HT-29 (cell line): ENCODE results near the gene NEUROG2. TPM values are rescaled to one million over a fixed set of nuclear protein-coding genes. Genes with fewer than 3 reads are reported as not detected.

Experiments used
- DNase-seq: peaks from one replicate; pipeline ENCODE4 v3.0.0-alpha.2; 2015; ENCODE audit warnings: low spot score
- total RNA-seq: library from RNA; depleted of rRNA; stranded (reverse); fragments of >200 nt; shearing (Covaris generic); gene quantifications from 2 replicates; pipeline ENCODE4 v1.2.3, GENCODE V29; 2014

Gene NEUROG2
- total RNA-seq, 1 experiment from 2014 or later, result not detected

DNA sequence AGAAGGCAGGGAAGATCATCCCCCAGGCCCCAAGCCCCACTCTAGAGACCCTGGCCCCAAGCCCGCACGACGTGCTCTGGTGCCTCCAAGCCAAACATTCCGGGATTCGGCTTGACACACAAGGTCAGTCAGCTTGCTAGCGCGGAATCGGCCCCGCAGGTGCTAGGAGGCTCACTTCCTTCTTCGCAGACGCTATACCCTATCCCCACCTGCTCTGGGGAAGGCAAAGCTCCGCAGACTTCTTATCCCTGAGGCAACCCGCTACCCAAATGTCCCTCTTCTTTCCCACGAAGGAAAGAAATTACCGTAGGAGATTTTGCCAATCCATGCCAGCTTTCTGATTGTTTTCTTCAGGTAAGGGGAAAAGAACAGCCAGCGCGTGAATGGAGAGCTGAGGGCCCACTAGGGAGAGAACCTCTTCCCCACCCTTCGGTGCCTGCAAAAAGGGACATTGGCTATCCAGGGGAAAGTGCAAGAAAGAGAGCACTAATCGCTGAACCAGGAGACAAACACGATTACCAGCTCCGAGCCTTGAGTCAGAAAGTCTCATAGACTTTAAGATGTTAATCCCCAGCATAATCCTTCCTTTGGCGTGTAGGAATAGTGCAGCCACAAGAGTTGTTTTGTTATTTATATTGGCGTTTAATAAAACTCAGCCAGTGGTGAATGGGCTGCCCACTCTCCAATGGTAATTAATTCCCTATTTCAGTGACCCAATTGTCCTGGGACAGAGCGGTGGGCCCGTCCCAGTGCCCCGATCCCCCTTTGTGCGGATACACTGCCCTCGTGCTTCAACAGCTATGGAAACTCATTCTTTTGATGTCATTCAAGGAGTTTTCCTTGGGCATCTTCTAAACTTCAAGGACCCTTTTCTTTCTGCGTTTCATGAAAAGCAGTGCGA is 5.4 kb upstream of the NEUROG2 start:
- no peak for DNase-seq

DNA sequence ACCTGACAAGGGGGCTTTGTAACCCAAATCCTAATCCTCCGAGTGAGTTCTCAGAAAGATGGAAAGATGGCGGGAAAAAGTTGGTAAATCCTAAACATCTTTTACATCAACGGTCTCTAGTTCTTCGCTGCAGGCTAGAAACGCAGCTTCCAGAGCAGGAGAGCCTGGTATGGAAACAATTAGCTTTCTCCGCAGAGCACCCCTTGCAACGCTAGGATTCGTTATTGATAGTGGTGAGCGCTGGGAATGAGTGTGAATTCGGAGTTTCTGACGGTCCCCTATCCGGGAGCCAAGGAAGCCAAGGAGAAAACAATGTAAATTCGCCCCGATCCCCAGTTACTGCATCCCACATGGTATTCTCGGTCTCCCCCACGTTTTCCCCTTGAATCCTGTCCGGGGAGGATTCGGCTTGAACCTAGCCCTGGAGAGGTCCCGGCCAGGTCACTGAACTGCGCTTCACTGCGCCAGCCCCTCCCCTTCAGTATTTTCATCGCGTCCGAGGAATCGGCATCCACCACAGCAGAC is 4.7 kb upstream of the NEUROG2 start:
- no peak for DNase-seq

DNA sequence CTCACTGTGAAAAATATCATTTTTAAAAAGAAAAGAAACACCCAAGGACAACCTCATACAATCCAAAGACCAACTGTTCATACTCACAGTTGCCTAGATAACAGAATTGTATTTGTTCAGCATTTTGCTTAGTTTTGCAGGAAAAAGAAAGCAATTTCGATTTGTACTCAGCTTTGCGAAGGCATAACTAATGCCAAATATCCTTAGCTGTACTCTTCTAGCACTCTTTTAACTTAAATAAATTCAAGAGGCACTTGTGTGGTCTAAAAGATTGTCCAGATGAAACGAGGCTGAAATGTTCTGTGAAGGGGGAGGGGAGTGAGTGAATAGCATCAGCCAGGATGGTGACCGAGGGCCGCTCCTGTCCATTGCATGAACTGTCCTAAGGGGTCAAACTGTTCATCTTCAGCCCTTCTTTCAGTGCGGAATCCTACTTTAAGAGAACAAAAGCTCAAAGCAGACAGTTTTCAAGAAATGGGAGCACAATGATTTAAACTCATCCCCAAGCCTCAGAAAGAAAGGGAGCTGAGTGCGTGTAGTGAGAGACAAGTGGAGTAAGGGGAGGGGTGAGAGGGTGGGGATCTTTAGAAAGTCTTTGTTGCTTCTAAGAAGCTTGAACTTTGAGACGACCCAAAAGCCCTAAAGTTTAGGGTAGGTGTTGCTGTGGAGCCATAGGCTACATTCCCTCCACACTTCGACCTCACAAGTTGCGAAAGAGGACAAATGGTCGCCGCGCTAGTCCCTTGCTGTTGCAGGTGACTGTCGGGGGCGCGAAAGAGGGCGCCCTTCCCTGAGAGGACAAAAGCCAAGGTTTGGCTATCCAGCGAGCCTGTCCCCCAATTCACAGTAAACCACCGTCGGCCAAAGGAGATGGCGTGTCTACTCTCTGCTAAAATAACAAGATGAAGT is 4.0 kb upstream of the NEUROG2 start:
- no peak for DNase-seq

DNA sequence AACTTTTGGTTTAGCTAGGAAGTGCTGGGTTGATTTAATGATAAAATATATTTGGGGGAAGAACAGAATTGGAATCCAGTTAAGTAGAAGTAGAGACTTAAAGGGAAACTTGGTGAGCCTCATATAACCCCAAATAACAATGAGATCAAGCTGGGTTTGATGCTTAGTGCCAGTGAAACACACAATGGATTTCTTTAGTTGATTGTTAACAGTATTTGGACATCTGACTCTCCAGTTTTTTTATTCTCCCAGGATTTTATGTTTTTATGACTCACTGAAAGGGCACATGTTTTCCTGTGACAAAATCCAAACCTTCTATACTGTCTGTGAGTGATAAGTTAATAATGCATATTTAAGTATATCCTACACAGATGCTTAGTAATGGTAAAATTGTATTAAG is 2.7 kb upstream of the NEUROG2 start:
- DNase-seq, result no peak

DNA sequence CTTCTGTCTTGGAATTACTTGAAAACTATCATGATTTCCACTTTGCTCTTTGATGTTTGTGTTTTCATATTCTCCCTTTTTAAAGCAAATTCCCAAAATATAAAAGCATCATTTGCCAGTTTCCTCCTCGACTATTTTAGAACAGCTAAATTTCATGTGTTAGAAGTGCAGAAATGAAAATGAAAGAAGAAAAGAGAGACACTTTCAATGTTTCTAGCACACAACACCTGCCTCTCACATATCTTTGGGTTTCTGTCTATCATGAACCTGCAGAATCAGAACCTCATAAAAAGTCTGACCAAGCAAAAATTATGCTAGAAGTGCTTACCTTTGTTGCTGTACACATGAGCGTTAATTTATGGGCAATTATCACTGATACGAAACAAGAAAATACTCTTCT is 1.9 kb upstream of the NEUROG2 start:
- no peak for DNase-seq

DNA sequence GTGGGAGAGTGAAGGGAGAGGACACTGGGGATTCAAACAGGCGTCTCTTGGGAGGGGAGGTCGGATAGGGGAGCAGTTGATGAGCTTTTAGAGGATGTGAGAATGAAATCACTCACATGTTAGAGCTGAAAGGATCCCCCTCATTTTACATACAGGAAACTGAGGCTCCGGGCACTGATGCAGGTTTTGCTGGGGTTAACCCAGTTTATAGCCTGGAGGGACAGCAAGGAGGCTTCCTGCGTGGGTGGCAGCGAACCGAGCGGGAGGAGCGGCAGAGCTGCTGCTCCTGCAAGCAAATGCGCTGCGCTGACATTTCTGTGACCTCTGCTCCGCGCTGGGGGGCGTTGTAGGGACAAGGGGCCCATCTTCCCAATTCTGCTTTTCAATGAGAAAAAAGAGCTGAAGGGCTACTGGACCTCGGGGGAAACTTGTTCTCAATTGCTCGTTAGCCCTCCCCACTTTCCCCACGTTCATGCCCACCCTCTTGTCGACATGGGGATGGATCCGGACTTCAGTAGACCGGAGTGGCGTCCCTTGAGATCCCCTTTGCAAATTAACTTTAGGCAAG is 1.2 kb upstream of the NEUROG2 start:
- DNase-seq, result no peak

DNA sequence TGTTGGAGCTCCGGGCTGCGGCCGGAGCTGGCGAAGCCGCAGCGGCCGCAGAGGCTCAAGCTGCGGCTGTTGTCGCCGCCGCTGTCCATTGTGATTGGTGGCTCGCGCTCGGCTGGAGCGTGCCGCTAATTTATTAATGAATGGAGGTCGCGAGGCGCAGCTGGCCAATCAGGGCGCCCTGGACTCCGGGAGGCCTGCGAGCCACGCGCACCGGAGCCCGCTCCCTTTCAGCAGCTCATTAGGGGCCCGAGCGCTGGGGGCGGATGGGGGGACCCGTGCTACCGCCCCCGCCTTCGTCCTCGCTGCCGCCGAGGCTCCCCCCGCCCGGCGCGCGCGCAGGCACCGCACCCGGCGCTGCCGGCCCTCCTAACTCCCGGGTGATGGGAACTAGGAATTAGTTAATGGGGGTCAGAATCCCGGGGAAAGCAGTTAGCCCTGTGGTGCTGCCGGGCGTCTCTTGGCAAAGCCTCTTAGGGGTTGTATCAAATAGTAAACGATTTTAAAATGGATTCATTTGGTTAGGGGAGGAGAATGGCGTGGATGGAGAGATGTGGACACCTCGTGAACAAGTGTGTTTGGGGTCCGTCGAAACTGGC is 589 bp upstream of the NEUROG2 start:
- no peak for DNase-seq

DNA sequence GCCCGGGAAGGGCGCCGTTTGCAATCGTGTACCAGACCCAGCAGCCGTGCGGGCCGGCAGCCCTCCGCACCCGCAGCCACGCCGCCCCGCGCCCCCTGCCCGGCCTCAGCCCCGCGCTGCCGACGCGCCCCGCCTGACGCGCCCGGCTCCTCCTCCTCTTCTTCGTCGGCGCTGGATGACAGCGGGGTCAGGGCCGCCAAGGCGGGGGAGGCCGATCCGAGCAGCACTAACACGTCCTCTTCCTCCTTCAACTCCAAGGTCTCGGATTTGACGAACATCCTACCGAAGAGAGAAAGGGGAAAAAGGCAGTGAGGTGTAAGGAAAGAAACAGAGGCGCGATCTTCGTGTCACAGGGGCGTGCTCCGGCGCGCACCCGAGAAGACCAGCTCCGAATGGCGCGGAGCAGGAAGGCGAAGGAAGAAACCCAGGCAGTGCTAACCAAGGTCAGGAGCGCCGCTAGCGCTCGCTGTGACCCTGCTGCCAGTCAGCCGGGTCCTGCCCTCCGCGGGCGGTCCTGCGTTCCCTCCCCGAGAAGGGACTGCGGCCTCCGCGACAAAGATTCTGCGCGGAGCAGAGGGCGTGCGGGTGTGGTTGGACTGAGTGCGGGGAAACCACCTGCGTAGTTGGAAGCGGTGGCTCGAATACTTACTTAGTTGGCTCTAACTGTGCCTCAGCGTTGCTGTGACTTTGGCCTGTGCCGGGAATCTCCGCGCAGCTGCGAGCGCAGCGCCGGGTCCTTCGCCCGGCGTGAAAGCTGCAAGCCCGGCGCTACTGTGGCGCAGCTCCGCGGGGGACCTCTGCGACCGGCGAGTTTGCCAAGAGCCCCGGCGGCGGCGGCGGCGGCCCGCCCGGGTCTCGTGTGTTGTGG is 548 bp downstream of the NEUROG2 start:
- no peak for DNase-seq

DNA sequence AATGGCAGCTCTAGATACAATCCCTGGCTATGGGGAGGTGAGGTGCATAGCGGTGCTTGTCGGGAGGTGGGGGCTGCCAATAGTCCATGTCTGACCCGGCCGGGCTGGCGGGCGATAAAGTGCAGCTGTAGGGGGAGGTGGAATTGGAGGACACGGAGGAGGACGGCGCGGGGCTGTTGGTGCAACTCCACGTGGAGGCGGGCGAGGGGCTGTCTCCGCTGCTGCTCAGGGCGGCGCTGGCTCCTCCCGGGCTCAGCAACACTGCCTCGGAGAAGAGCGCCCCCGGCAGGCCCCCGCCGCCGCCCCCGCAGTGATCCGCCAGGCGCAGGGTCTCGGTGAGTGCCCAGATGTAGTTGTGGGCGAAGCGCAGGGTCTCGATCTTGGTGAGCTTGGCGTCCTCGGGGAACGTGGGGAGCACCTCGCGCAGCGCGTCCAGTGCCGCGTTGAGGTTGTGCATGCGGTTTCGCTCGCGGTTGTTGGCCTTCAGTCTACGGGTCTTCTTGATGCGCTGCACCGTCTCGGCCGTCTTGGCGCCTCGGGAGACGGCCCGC is 1.3 kb downstream of the NEUROG2 start:
- no peak for DNase-seq

DNA sequence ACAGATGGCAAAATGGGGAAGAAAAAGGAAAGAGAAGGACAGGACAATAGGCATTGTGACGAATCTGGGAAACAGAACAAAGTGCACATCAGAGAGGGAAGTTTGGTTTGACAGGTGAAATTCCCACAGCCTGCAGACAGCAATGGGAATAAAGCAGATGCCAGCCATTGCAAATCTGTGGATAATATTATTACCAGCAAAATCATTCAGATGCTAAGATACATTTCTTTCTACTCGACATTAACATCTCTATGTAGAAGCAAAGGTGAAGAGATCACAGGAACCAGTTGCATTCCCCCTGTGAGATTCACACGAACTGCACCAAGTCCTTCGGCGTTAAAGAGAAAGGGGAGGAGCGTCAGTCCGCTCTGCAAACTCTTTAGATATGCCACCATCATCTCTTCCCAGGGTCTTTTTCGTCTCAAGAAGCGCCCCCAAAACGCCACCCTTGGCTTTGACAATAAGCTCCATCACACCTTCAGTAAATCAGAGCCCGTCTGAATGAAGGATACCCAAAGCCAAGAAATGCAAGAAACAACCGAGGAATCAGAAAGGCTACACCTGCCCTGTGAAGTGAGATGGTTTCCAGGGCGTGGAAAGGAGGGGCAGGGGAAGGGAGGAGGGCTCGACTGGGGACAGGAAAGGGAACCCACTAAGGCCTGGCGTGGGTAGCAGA is 1.9 kb downstream of the NEUROG2 start:
- DNase-seq, result no peak

DNA sequence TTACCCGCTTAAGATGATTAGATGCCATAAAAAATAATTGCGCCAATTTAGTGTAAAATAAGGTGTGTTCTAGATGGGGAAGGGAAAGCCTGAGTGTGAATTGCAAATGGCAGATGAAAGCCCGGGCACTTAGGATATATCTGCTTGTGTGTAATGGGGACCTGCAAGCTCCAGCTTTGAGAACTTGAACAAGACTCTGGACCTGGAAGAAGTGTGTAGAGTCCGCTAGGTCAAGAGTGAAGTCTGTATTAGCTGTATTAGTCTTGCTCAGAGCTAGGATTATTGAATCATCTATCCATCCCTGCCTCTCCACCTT is 4.2 kb downstream of the NEUROG2 start:
- no peak for DNase-seq

DNA sequence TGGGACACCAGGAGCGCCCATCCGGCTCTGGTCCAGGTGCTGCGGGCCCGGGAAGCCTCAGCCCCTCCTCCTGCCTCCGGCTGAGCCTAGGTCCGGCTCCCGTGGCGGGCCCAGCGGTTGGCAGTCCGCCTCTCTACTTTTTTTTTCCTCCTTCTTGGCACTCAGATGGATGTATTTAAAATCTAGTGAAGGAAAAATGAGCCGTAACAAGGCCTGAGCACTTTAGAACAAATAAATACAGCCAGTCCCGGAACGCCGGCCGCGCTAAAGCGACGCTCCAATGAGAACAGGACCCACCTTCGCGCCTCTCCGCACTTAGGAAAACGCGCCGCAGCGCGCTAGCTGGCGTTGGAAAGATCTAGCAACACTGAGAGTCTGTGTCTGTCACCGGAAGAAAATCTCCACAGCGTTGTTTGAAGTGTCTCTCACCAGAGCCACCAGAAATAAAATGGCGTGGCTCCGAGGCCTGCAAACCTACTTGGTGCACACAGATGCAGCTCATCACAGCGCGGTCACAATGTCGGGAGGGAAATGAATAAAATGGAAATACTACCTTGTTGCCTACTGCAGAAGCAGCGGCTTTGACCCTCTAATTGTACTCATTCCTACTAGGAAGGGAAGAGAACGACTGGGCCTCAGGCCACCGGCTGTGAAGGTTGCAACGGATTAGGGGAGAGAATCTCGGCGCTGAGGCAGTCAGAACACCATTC is 4.7 kb downstream of the NEUROG2 start:
- no peak for DNase-seq

DNA sequence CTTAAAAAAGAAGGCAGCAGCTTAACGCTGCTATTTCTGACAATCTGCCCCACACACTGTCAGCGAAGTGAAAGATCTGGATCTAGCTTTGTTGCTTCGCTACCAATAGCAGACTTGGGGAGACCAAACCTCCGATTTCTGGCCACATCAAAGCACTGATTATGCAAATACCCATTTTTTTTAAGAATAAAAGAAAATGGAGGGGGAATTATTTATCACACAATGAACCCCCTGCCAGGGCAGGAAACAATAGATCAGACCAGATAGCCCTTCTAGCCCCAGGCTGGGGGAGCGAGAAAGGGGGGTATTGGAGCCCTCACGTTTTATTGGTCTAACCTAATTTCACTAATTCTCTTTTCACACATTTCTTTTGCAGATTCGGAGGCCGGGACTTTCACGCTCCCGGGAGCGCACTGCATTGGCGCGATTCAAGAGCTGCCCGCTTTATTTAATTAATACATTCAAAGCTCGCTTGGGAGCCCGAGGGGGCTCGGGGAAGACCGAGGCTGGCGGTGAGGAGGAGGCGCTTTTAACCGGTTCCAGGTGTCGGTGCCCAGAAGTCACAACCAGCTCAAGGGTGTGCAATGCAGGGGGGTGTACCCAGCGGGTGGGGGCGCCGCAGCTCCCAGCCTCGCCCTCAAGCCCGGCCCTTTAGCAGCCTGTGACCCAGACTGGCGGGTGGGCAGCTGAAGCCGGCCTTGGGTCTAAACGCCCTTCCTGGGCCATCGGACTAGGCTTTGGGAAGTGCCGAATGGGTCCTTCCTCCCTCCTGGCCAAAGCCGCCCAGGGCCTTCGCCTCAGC is 5.5 kb downstream of the NEUROG2 start:
- DNase-seq, result no peak

DNA sequence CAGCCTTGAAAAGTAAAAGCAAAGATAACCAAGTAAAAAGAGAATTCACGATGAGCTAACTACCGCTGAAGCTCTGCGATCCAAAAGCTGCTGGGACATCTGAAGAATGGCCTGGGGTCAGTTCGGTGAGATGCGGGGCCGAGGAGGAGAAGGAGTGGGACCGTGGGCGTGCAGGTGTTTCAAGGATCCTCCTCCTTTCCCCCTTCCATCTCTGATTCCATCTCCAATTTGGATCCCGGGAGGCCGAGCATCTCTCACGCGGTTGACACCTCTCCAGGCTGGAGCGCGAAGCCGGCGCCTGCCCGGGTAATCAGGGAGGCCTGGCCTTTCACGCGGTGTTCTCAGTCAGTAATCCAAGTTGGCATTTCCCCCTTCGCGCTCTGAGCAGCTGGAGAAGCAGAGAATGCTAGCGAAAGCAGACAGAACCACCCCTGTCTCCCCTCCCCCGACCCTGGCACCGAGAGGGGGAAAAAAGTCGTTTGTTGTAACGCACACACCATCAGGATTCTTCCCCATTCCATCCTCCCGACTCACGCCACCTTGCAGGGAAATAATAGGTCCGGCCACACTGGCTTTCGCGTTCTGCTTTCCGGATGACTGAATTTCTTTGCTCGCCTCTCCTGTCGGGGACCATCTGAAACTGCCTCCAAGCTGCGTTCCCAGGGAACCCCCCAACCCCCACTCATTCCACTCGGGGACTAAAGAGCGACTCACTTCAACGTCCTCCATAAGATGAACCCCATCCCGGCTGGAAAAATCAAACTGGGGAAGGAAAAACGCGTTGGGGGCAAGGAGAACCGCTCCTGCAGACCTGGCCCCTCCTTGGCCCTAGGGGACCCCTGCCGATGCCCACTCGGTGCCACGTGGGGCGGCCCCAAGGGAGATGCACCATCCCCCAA is 6.5 kb downstream of the NEUROG2 start:
- no peak for DNase-seq

DNA sequence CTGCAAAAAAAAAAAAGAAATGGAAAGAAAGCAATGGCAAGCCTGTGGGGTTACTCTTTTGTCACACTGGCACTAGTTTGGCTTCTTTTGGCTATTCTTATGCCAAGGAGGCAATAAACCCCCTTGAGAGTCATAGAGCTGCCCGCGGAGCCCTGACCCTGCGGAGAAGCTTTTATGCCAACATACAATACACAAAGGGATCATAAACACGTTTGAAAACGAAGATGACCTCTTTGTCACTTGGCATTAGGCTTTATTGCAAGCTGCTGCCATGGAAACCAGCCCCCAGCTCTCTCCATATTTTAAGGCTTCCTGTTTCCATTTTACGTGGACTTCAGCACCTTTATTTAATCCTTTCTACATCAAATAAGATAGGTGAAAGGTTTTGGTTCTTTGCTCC is 7.6 kb downstream of the NEUROG2 start:
- DNase-seq, result no peak

DNA sequence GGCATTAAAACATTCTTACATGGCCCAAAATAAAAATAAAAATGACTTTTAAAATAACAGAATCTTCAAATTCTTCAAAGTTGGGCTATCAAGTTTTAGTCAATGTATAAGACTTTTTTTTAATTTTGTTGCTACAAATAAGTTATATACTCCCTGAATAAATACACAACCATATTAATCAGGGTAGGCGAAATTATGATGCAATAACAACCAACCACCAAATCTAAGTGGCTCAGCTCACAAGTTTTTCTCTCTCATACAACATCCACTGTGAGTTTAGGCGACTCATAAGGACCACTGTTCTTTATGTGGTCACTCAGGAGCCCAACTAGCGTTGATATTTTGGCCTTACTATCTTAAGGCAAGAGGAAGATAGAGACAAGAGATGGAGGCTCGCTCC is 11.2 kb downstream of the NEUROG2 start:
- DNase-seq, result no peak

DNA sequence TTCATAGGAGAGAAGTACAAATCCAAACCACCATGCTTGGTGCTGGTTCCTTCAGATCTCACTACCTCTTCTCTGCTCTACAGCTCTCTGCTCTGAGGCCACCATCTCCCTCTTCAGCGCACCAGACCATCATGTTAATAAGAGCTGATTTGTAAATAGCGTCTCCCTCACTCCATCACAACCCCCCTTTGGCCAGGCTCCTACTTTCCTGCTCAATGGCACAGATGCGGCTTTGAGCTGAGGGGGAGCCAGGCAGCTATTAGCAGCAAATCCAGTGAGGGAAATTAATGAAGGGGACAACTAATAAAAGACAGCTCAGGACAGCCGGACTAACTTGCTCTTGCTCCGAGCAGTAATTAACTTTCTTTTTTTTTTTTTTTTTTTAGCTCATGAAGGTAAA is 13.1 kb downstream of the NEUROG2 start:
- DNase-seq, result no peak
